ENCODE data around the gene SMARCAL1.

DNA sequence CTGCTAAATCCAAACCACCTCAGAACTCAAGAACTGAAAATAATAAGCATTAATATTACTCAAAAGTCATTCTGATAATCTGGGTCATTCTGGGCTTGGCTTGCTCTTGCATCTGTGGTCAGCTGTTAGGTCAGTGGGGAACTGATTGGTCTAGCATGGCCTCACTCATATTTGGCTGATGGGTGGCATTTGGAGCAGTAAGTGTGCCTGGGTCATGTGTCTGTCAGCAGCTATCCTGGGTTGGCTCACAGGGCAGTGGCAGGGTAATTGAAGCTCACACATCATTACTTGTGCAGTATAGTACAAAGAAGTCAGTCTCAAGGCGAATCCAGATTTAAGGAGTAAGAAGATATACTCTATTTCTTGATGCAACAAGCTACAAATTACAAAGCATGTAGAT lies 95.9 kb downstream of the SMARCAL1 start:
- TF ChIP-seq MAFK (IDR thresholded peaks at IDR 0.05; ENCODE audit: low read depth, low read length) (no peak), FOS (IDR thresholded peaks at IDR 0.05; ENCODE audit: low read depth, low read length) (no peak), POLR2A (IDR thresholded peaks at IDR 0.05; ENCODE audit: low read depth, low read length) (no peak), RCOR1 (IDR thresholded peaks at IDR 0.05; ENCODE audit: insufficient replicate concordance, low read length) (no peak), MXI1 (IDR thresholded peaks at IDR 0.05; ENCODE audit: borderline replicate concordance, low read depth, low read length) (no peak)
- TF ChIP-seq, protein P1, sequence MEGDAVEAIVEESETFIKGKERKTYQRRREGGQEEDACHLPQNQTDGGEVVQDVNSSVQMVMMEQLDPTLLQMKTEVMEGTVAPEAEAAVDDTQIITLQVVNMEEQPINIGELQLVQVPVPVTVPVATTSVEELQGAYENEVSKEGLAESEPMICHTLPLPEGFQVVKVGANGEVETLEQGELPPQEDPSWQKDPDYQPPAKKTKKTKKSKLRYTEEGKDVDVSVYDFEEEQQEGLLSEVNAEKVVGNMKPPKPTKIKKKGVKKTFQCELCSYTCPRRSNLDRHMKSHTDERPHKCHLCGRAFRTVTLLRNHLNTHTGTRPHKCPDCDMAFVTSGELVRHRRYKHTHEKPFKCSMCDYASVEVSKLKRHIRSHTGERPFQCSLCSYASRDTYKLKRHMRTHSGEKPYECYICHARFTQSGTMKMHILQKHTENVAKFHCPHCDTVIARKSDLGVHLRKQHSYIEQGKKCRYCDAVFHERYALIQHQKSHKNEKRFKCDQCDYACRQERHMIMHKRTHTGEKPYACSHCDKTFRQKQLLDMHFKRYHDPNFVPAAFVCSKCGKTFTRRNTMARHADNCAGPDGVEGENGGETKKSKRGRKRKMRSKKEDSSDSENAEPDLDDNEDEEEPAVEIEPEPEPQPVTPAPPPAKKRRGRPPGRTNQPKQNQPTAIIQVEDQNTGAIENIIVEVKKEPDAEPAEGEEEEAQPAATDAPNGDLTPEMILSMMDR (conservative IDR thresholded peaks at IDR 0.05; ENCODE audit: low read depth, low read length) = no peak

Measured in IMR-90 (cell line).